ENCODE results near the gene ANKRD33B. TPM values are rescaled to one million over a fixed set of nuclear protein-coding genes. Genes with fewer than 3 reads are reported as not detected.

Gene ANKRD33B
- total and polyA plus RNA-seq, 2 experiments from 2014 or later = 2.9 to 15.4 TPM

- TF ChIP-seq CREB1 (CRISPR knock-in tag; IDR thresholded peaks at IDR 0.05; ENCODE audit: low read depth) = no peak
- TF ChIP-seq, protein P1, sequence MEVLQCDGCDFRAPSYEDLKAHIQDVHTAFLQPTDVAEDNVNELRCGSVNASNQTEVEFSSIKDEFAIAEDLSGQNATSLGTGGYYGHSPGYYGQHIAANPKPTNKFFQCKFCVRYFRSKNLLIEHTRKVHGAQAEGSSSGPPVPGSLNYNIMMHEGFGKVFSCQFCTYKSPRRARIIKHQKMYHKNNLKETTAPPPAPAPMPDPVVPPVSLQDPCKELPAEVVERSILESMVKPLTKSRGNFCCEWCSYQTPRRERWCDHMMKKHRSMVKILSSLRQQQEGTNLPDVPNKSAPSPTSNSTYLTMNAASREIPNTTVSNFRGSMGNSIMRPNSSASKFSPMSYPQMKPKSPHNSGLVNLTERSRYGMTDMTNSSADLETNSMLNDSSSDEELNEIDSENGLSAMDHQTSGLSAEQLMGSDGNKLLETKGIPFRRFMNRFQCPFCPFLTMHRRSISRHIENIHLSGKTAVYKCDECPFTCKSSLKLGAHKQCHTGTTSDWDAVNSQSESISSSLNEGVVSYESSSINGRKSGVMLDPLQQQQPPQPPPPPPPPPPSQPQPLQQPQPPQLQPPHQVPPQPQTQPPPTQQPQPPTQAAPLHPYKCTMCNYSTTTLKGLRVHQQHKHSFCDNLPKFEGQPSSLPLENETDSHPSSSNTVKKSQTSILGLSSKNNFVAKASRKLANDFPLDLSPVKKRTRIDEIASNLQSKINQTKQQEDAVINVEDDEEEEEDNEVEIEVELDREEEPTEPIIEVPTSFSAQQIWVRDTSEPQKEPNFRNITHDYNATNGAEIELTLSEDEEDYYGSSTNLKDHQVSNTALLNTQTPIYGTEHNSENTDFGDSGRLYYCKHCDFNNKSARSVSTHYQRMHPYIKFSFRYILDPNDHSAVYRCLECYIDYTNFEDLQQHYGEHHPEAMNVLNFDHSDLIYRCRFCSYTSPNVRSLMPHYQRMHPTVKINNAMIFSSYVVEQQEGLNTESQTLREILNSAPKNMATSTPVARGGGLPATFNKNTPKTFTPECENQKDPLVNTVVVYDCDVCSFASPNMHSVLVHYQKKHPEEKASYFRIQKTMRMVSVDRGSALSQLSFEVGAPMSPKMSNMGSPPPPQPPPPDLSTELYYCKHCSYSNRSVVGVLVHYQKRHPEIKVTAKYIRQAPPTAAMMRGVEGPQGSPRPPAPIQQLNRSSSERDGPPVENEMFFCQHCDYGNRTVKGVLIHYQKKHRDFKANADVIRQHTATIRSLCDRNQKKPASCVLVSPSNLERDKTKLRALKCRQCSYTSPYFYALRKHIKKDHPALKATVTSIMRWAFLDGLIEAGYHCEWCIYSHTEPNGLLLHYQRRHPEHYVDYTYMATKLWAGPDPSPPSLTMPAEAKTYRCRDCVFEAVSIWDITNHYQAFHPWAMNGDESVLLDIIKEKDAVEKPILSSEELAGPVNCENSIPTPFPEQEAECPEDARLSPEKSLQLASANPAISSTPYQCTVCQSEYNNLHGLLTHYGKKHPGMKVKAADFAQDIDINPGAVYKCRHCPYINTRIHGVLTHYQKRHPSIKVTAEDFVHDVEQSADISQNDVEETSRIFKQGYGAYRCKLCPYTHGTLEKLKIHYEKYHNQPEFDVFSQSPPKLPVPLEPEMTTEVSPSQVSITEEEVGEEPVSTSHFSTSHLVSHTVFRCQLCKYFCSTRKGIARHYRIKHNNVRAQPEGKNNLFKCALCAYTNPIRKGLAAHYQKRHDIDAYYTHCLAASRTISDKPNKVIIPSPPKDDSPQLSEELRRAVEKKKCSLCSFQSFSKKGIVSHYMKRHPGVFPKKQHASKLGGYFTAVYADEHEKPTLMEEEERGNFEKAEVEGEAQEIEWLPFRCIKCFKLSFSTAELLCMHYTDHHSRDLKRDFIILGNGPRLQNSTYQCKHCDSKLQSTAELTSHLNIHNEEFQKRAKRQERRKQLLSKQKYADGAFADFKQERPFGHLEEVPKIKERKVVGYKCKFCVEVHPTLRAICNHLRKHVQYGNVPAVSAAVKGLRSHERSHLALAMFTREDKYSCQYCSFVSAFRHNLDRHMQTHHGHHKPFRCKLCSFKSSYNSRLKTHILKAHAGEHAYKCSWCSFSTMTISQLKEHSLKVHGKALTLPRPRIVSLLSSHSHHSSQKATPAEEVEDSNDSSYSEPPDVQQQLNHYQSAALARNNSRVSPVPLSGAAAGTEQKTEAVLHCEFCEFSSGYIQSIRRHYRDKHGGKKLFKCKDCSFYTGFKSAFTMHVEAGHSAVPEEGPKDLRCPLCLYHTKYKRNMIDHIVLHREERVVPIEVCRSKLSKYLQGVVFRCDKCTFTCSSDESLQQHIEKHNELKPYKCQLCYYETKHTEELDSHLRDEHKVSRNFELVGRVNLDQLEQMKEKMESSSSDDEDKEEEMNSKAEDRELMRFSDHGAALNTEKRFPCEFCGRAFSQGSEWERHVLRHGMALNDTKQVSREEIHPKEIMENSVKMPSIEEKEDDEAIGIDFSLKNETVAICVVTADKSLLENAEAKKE (CRISPR knock-in tag; IDR thresholded peaks at IDR 0.05) = no peak
- TF ChIP-seq POLR2AphosphoS5 (IDR thresholded peaks at IDR 0.05; ENCODE audit: low read depth) = no peak
- TF ChIP-seq NANOG (IDR thresholded peaks at IDR 0.05; ENCODE audit: borderline replicate concordance) = no peak
- TF ChIP-seq STAT1 (IDR thresholded peaks at IDR 0.05; ENCODE audit: unreplicated experiment) = no peak
- TF ChIP-seq ZNF331 (CRISPR knock-in tag; IDR thresholded peaks at IDR 0.05; ENCODE audit: low read depth) = no peak
- TF ChIP-seq, protein P2, sequence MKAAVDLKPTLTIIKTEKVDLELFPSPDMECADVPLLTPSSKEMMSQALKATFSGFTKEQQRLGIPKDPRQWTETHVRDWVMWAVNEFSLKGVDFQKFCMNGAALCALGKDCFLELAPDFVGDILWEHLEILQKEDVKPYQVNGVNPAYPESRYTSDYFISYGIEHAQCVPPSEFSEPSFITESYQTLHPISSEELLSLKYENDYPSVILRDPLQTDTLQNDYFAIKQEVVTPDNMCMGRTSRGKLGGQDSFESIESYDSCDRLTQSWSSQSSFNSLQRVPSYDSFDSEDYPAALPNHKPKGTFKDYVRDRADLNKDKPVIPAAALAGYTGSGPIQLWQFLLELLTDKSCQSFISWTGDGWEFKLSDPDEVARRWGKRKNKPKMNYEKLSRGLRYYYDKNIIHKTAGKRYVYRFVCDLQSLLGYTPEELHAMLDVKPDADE (IDR thresholded peaks at IDR 0.05) = no peak
- no peak for TF ChIP-seq EZH2phosphoT487 (IDR thresholded peaks at IDR 0.05; ENCODE audit: unreplicated experiment)
- TF ChIP-seq REST (IDR thresholded peaks at IDR 0.05; ENCODE audit: unreplicated experiment) = no peak
- no peak for TF ChIP-seq EZH2 (IDR thresholded peaks at IDR 0.05; ENCODE audit: low read depth, unreplicated experiment)
- no peak for TF ChIP-seq ZNF114 (CRISPR knock-in tag; IDR thresholded peaks at IDR 0.05)
- TF ChIP-seq, protein P3, sequence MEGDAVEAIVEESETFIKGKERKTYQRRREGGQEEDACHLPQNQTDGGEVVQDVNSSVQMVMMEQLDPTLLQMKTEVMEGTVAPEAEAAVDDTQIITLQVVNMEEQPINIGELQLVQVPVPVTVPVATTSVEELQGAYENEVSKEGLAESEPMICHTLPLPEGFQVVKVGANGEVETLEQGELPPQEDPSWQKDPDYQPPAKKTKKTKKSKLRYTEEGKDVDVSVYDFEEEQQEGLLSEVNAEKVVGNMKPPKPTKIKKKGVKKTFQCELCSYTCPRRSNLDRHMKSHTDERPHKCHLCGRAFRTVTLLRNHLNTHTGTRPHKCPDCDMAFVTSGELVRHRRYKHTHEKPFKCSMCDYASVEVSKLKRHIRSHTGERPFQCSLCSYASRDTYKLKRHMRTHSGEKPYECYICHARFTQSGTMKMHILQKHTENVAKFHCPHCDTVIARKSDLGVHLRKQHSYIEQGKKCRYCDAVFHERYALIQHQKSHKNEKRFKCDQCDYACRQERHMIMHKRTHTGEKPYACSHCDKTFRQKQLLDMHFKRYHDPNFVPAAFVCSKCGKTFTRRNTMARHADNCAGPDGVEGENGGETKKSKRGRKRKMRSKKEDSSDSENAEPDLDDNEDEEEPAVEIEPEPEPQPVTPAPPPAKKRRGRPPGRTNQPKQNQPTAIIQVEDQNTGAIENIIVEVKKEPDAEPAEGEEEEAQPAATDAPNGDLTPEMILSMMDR (conservative IDR thresholded peaks at IDR 0.05; ENCODE audit: low read depth in 2 of 2) = no peak
- TF ChIP-seq JUNB (IDR thresholded peaks at IDR 0.05; ENCODE audit: unreplicated experiment) = no peak
- Histone ChIP-seq H4K20me1 (replicated peaks; ENCODE audit: insufficient read depth) (peaks cover 6% of the 10 kb centered on the region; the same call in 1 of the 2 replicates), H3K9me2 (ENCODE audit: insufficient read depth) (no peaks in the 10 kb centered on the region), H3K4me3 (no peak overlapping the region), H3K27me3 (ENCODE audit: insufficient read depth) (no peaks in the 10 kb centered on the region), H3F3A (replicated peaks; ENCODE audit: low read depth) (no peaks in the 10 kb centered on the region), H3K4me1 (ENCODE audit: insufficient read depth) (peaks cover 6% of the 10 kb centered on the region), H3K36me3 (ENCODE audit: insufficient read depth) (no peaks in the 10 kb centered on the region), H3K79me2 (replicated peaks; ENCODE audit: insufficient read depth) (no peaks in the 10 kb centered on the region; the same call in 1 of the 2 replicates), H3K4me2 (no peak overlapping the region), H3K27ac (ENCODE audit: low read depth) (no peak overlapping the region), H2AFZ (no peak overlapping the region)
- Mint-ChIP-seq H3K9me3 (no peaks in the 10 kb centered on the region), H3K4me1 (peaks cover 39% of the 10 kb centered on the region), H3K27ac (no peak overlapping the region), H3K27me3 (ENCODE audit: insufficient read depth, low read depth, poor library complexity) (peaks cover 18% of the 10 kb centered on the region), H3K4me3 (no peak overlapping the region), H3K36me3 (ENCODE audit: low read depth) (no peaks in the 10 kb centered on the region)
- ATAC-seq = no peak
- DNase-seq (ENCODE audit: low spot score) = no peak
Observed at GRCh38 chr5:10706326-10706725, 142.5 kb downstream of the ANKRD33B start.

Measured in GM23338 (cell line).